AG20443 (cell line): ENCODE measurements around the gene CTSZ.
"Not testable (repeated sequence)": the region's sequence is repeated elsewhere in the genome, so short reads cannot be mapped to it uniquely, and the experiment has no call there.

Experiments
- DNase-seq: peaks from one replicate; pipeline ENCODE4 v3.0.0; 2012; ENCODE audit warnings: low spot score, mixed read lengths

Gene CTSZ

GRCh38 chr20:59006864-59007664, at the start of gene CTSZ:
CTSZ (minus strand) TSS chr20:59007254; CDS start chr20:59007128, 126 bp downstream.
- peak; percentile 95 for DNase-seq

GRCh38 chr20:59055302-59055701, 48.2 kb upstream of the CTSZ start:
- DNase-seq, result peak; percentile 18

- DNase-seq, result no peak
Observed at GRCh38 chr20:59051666-59052185, 44.7 kb upstream of the CTSZ start.

- DNase-seq, result no peak
Observed at GRCh38 chr20:59050437-59050836, 43.4 kb upstream of the CTSZ start.

- no peak for DNase-seq
Observed at GRCh38 chr20:59048681-59049030, 41.6 kb upstream of the CTSZ start.

GRCh38 chr20:59047938-59048680, 41.1 kb upstream of the CTSZ start:
- DNase-seq, result peak; percentile 51

- DNase-seq, result no peak
Observed at GRCh38 chr20:59046862-59047261, 39.8 kb upstream of the CTSZ start.

GRCh38 chr20:59044796-59045195, 37.7 kb upstream of the CTSZ start:
- no peak for DNase-seq

GRCh38 chr20:59044295-59044694, 37.2 kb upstream of the CTSZ start:
- DNase-seq, result no peak

GRCh38 chr20:59043698-59044097, 36.6 kb upstream of the CTSZ start:
- peak; percentile 28 for DNase-seq

- DNase-seq, result peak; percentile 100
Observed at GRCh38 chr20:59042796-59043631, 36.0 kb upstream of the CTSZ start.

- DNase-seq, result peak; percentile 24
Observed at GRCh38 chr20:59042151-59042795, 35.2 kb upstream of the CTSZ start, which contains the start of gene PRELID3B. PRELID3B (minus strand) TSS chr20:59042786; CDS start chr20:59042730, 56 bp downstream.

- DNase-seq, result not testable (repeated sequence)
Observed at GRCh38 chr20:59041487-59041886, 34.4 kb upstream of the CTSZ start.

- no peak for DNase-seq
Observed at GRCh38 chr20:59040667-59041066, 33.6 kb upstream of the CTSZ start.

- no peak for DNase-seq
Observed at GRCh38 chr20:59039233-59039632, 32.2 kb upstream of the CTSZ start.

- no peak for DNase-seq
Observed at GRCh38 chr20:59037386-59037785, 30.3 kb upstream of the CTSZ start.

- DNase-seq, result no peak
Observed at GRCh38 chr20:59035381-59035780, 28.3 kb upstream of the CTSZ start.

- DNase-seq, result no peak
Observed at GRCh38 chr20:59033616-59034165, 26.6 kb upstream of the CTSZ start.

GRCh38 chr20:59033093-59033492, 26.0 kb upstream of the CTSZ start:
- no peak for DNase-seq

GRCh38 chr20:59032713-59033059, 25.6 kb upstream of the CTSZ start:
- peak; percentile 52 for DNase-seq

- DNase-seq, result peak; percentile 98
Observed at GRCh38 chr20:59032023-59032712, 25.1 kb upstream of the CTSZ start, which contains the start of gene ATP5F1E. ATP5F1E (minus strand) TSS chr20:59032335; CDS start chr20:59032251, 84 bp downstream.
